DND-41 (cell line): Measurements from ENCODE around the gene ZNF296.

ENCODE experiments used
- ATAC-seq: fragments of 200-7000 bp; cut with Tn5 transposase; 3 replicates; pipeline ENCODE4 v1.9.1; 2021; ENCODE audit warnings: low read depth; ENCODE audit not compliant: insufficient read depth
- DNase-seq: peaks from one replicate; pipeline ENCODE4 v3.0.0-alpha.2; 2020
- H2AFZ ChIP-seq: 2 replicates; pipeline ENCODE4 v1.6.0; 2012; ENCODE audit warnings: low read depth, low read length
- H3K27ac ChIP-seq: 2 replicates; pipeline ENCODE4 v1.5.1; 2012; ENCODE audit warnings: low read length, inconsistent platforms
- H3K27me3 ChIP-seq: fragments of 200-600 bp; sonication (generic); 2 replicates; pipeline ENCODE4 v1.6.0; 2012; ENCODE audit warnings: low read length, mild to moderate bottlenecking, inconsistent platforms; ENCODE audit not compliant: insufficient read depth, poor library complexity
- H3K36me3 ChIP-seq: 2 replicates; pipeline ENCODE4 v1.5.1; 2012; ENCODE audit warnings: low read length, inconsistent platforms; ENCODE audit not compliant: insufficient read depth
- H3K4me1 ChIP-seq: 2 replicates; pipeline ENCODE4 v1.5.1; 2012; ENCODE audit warnings: mild to moderate bottlenecking, low read length; ENCODE audit not compliant: insufficient read depth
- H3K4me2 ChIP-seq: 2 replicates; pipeline ENCODE4 v1.6.0; 2012; ENCODE audit warnings: mild to moderate bottlenecking, moderate library complexity, low read length, inconsistent platforms; ENCODE audit not compliant: insufficient read depth
- H3K4me3 ChIP-seq, 2 experiments: fragments of 200-600 bp in 1 of 2; shearing (Covaris generic) in 1 of 2; 2 replicates each; pipeline ENCODE4 v1.5.1; 2012 to 2016; ENCODE audit warnings: inconsistent platforms in 2 of 2, low read length in 2 of 2, mild to moderate bottlenecking in 2 of 2, low read depth in 1 of 2, moderate library complexity in 1 of 2
- H3K79me2 ChIP-seq: 2 replicates; pipeline ENCODE4 v1.6.0; 2012; ENCODE audit warnings: low read length, inconsistent platforms; ENCODE audit not compliant: insufficient read depth
- H3K9ac ChIP-seq: 2 replicates; pipeline ENCODE4 v1.6.0; 2012; ENCODE audit warnings: low read depth, mild to moderate bottlenecking, inconsistent platforms, low read length, moderate library complexity
- H3K9me3 ChIP-seq: 2 replicates; pipeline ENCODE4 v1.5.1; 2012; ENCODE audit warnings: low read length, moderate library complexity, mild to moderate bottlenecking, inconsistent platforms; ENCODE audit not compliant: insufficient read depth, severe bottlenecking
- H4K20me1 ChIP-seq: 2 replicates; pipeline ENCODE4 v1.6.0; 2012; ENCODE audit warnings: low read length; ENCODE audit not compliant: insufficient read depth
- EZH2 ChIP-seq: IDR thresholded peaks from 3 replicates; pipeline ENCODE4 v1.6.1; 2012; ENCODE audit warnings: borderline replicate concordance, low read depth, mild to moderate bottlenecking, moderate library complexity, low read length, inconsistent platforms; ENCODE audit not compliant: severe bottlenecking
- TF ChIP-seq, protein P1 (sequence below): IDR thresholded peaks from 2 replicates; pipeline ENCODE4 v1.5.1; 2012; ENCODE audit warnings: borderline replicate concordance, low read length, moderate library complexity, mild to moderate bottlenecking; ENCODE audit not compliant: poor library complexity, severe bottlenecking; ENCODE audit errors: extremely low read depth

ZNF296 gene

DNA sequence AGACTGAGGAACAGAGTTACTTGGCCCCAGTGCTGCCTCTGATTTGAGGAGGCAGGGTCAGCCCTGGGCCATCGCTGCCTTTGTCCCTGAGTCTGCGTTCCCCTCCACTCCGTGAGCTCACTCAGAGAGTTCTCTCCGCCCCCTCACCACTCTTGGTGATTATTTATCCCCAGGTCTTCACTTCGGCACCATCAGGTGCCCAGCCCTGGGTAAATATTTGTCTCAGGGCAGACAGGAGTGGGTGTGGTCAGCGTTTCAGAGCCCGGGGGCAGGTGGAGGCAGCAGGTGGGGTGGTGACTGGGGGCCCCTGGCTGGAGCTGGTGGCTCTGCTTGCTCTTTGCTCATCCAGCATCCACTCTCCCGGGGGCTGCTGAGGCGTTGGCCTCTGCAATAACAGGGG, 37.4 kb upstream of the ZNF296 start:
- Histone ChIP-seq H4K20me1 (peaks cover 90% of the 10 kb centered on the region), H3K4me3 (no peak overlapping the region), H3K4me1 (peaks cover 32% of the 10 kb centered on the region), H3K9me3 (no peaks in the 10 kb centered on the region), H3K27ac (no peak overlapping the region), H2AFZ (no peak overlapping the region), H3K36me3 (peaks cover 8% of the 10 kb centered on the region; the same call in 1 of the 2 replicates), H3K27me3 (no peaks in the 10 kb centered on the region), H3K79me2 (peaks cover 91% of the 10 kb centered on the region), H3K4me2 (no peak overlapping the region), H3K9ac (no peak overlapping the region)
- TF ChIP-seq EZH2: no peak
- TF ChIP-seq, protein P1, sequence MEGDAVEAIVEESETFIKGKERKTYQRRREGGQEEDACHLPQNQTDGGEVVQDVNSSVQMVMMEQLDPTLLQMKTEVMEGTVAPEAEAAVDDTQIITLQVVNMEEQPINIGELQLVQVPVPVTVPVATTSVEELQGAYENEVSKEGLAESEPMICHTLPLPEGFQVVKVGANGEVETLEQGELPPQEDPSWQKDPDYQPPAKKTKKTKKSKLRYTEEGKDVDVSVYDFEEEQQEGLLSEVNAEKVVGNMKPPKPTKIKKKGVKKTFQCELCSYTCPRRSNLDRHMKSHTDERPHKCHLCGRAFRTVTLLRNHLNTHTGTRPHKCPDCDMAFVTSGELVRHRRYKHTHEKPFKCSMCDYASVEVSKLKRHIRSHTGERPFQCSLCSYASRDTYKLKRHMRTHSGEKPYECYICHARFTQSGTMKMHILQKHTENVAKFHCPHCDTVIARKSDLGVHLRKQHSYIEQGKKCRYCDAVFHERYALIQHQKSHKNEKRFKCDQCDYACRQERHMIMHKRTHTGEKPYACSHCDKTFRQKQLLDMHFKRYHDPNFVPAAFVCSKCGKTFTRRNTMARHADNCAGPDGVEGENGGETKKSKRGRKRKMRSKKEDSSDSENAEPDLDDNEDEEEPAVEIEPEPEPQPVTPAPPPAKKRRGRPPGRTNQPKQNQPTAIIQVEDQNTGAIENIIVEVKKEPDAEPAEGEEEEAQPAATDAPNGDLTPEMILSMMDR: no peak
- no peak for ATAC-seq
- no peak for DNase-seq

DNA sequence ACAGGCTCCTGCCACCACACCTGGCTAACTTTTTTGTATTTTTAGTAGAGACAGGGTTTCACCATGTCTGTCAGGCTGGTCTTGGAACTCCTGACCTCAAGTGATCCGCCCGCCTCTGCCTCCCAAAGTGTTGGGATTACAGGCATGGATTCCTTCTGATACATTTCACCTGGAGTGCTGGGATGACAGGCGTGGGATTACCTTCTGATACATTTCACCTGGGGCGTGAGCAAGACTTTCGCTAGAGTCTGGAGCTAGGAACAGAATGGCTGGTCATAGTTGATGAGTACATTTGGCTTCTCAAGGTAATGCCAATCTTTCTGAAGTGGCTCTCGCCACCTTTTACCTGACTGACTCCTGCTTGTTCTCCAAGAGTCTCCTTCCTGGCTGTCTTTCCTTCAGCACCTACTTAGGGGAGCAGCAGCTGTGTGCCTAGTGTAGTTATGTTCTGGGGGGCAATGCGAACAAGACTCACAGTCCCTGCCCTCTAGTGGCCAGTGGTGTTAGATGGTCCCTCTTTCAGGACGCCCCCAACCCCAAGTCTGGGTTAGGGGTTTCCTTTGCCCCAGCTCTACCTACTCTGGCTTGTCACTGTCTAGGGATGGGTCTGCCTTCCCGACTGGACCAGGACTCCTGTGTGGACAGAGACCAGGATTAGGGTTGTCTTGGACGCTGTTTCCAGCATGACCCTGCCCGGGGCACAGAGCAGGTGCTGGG, 36.0 kb upstream of the ZNF296 start:
- no peak for DNase-seq
- H3K9me3 ChIP-seq: no peaks in the 10 kb centered on the region
- H3K27ac ChIP-seq: no peak overlapping the region
- H2AFZ ChIP-seq: no peak overlapping the region
- no peak for ATAC-seq
- peaks cover 24% of the 10 kb centered on the region for H3K4me1 ChIP-seq
- H3K79me2 ChIP-seq: peaks cover 91% of the 10 kb centered on the region
- H3K27me3 ChIP-seq: no peaks in the 10 kb centered on the region
- H3K4me3 ChIP-seq: no peak overlapping the region
- no peak for TF ChIP-seq EZH2
- TF ChIP-seq, protein P1: peak; percentile 10
- H4K20me1 ChIP-seq: peaks cover 86% of the 10 kb centered on the region
- H3K36me3 ChIP-seq: peaks cover 8% of the 10 kb centered on the region; the same call in 1 of the 2 replicates
- H3K4me2 ChIP-seq: no peak overlapping the region
- no peak overlapping the region for H3K9ac ChIP-seq

- no peaks in the 10 kb centered on the region for H3K9me3 ChIP-seq
- peaks cover 94% of the 10 kb centered on the region for H3K79me2 ChIP-seq
- no peak overlapping the region for H3K27ac ChIP-seq
- no peak overlapping the region for H3K4me3 ChIP-seq
- H2AFZ ChIP-seq: no peak overlapping the region
- peaks cover 8% of the 10 kb centered on the region; the same call in 1 of the 2 replicates for H3K36me3 ChIP-seq
- H3K9ac ChIP-seq: no peak overlapping the region
- ATAC-seq: no peak
- no peaks in the 10 kb centered on the region for H3K27me3 ChIP-seq
- no peak overlapping the region for H3K4me2 ChIP-seq
- TF ChIP-seq, protein P1: no peak
- no peak for TF ChIP-seq EZH2
- DNase-seq: no peak
- H4K20me1 ChIP-seq: peaks cover 82% of the 10 kb centered on the region
- peaks cover 10% of the 10 kb centered on the region for H3K4me1 ChIP-seq
Observed at GRCh38 chr19:45110851-45111266, 34.6 kb upstream of the ZNF296 start.
